Inflammatory macrophage (primary cell): ENCODE results near the gene GCN1.
A peak's percentile ranks its signal among the peaks of the same experiment; 100 is the strongest.

Experiments
- DNase-seq, 2 donors: peaks; one replicate each; pipeline ENCODE4 v3.0.0-alpha.2; 2020 to 2022

The GCN1 gene

DNA sequence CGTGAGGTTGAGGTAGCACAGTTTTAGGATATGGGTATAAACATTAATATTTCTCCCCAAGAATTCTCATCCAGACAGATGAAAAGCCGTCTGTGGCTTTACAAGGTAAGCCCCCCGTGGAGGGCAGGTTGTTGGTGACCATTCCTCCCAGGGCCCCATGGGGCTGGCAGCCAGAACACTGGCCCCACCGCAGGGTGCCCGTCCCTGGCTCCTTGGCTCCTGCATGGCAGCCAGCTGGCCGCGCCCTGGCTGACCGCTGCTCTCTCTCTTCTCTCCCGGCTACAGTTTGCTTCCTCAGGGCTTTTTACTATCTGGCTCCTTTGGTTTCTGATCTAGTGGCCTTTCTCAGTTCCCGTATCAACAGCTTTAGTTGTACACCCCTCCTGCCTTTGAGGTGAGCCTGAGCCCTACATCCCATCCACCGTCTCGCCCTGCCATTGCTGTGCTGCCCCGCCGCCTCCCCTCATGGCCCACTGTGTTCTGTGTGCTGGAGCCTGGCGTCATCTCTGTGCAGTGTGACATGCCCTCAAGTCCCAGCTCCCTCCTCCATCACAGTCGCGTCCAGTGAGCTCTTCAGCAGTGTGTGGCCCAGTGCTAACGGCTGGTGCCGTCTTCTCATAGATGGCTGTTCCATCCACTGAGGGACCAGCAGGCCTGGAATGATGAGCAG, 103.8 kb downstream of the GCN1 start:
- DNase-seq = no peak

DNA sequence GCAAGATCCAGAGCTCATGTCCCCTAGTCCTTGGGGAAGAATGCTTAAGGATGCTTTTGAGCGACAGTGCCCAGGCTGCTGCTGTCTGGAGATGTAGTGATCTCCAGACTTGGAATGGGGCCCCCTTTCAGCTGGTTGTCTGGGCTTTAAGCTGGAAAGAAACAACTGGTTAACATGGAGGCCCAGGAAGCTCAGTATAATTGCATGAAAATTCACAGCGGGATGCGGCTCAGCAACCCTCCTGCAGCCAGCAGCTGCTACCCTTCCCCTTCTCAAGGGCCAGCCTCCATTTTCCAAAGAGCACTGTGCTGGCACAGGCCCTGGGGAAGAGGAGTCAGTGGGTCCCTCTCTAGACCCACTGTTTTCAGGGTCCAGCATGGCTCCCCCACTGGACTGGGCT, 104.3 kb downstream of the GCN1 start:
- no peak for DNase-seq

DNA sequence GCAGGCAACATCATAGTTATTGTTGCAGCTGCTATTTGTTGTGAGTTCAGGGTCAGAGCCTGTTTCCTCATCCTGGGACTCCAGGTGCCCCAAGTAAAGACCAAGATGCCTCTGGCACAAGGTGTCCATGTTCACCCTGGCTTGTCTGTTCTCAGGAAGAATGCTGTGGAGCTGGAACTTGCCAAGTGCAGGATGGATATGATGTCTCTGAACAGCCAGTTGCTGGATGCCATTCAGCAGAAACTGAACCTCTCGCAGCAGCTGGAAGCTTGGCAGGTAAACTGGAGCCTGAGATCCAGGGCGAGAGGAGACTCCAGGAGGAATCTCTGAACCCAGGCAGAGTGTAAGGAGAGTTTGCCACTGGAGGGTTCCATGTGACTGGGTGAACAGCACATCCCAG, 104.7 kb downstream of the GCN1 start:
- DNase-seq = no peak

DNA sequence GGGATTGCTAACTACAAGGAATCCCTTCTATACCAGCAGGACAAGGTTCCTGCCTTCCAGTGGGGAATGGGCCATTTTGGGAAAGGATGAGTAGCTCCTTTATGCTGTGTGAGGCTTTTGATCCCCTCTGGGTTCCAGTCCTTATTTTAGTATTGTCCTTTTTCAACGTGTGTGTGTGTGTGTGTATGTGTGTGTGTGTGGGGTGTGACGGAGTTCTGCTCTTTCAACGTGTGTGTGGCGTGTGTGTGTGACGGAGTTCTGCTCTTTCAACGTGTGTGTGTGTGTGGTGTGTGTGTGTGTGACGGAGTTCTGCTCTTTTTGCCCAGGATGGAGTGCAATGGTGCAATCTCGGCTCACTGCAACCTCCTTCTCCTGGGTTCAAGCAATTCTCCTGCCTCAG, 105.4 kb downstream of the GCN1 start:
- DNase-seq = no peak

- peak; percentile 99 for DNase-seq
Observed at GRCh38 chr12:120086801-120087621, 107.5 kb downstream of the GCN1 start.

GRCh38 chr12:120085920-120086645, 108.4 kb downstream of the GCN1 start:
- DNase-seq = no peak

- peak; percentile 40 to 55 for DNase-seq
Observed at GRCh38 chr12:120081641-120082040, 112.9 kb downstream of the GCN1 start.

GRCh38 chr12:120079411-120080400, 114.8 kb downstream of the GCN1 start:
- no peak for DNase-seq

DNA sequence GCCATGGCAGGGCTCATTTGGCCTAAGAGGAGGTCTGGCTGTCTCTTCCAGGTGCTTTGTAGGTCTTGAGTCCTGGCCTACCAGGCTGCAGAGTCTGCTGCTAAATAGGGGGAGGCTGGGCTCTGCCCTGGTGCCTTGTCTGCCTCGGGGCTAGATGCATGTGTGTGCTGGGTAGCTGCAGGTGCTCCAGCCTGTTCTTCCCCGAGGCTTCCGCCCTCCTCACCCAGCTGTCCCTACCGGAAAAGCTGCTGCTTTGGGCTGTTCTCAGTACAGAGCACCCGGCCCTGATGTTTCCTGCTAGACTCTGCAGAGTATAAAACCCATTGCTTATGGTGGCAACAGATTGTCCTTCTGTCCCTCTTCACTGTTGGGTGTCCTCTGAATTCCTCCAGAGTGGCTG, 115.6 kb downstream of the GCN1 start:
- no peak for DNase-seq

DNA sequence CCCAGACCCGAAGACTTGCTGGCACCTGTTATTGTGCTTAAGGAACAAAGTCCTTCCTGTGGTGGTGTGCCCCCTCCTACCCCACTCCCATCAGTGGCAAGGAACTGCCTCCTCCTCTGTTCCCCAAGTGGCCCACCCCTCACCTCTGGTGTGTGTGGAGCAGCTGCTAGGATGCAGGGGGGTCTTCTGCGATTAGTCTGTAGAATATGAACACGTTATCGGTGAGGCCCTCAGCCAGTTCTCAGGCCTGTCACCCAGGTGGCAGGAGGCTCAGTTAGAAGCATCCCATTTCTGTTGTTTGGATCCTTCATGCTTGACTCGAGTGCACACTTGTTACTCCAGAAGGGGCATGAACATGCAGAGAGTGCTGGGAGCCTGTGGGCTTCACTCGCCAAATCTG, 117.3 kb downstream of the GCN1 start:
- no peak for DNase-seq
